NT2/D1 (cell line): ENCODE results near the gene LRRIQ4.

Source experiments
- DNase-seq: peaks from one replicate; pipeline ENCODE4 v3.0.0-alpha.2; 2011; ENCODE audit warnings: low read depth, low spot score
- H3K27me3 ChIP-seq: 2 replicates; pipeline ENCODE4 v1.6.0; 2011; ENCODE audit warnings: mild to moderate bottlenecking; ENCODE audit not compliant: insufficient read length, insufficient read depth
- H3K36me3 ChIP-seq: 2 replicates; pipeline ENCODE4 v1.6.1; 2011; ENCODE audit warnings: mild to moderate bottlenecking, low read length, mixed read lengths; ENCODE audit not compliant: insufficient read depth, insufficient read length
- H3K4me1 ChIP-seq: 2 replicates; pipeline ENCODE4 v1.5.1; 2011; ENCODE audit not compliant: insufficient read depth, insufficient read length
- H3K4me3 ChIP-seq: 2 replicates; pipeline ENCODE4 v1.5.1; 2011; ENCODE audit warnings: low read depth; ENCODE audit not compliant: insufficient read length
- H3K9ac ChIP-seq: 2 replicates; pipeline ENCODE4 v1.6.0; 2011; ENCODE audit warnings: low read depth; ENCODE audit not compliant: insufficient read length
- H3K9me3 ChIP-seq: 2 replicates; pipeline ENCODE4 v1.5.1; 2011; ENCODE audit warnings: mild to moderate bottlenecking, low read length; ENCODE audit not compliant: insufficient read depth
- SUZ12 ChIP-seq: IDR thresholded peaks from 2 replicates; pipeline ENCODE4 v1.6.1; 2011; ENCODE audit not compliant: insufficient read length, insufficient read depth; ENCODE audit errors: extremely low read depth
- YY1 ChIP-seq: IDR thresholded peaks from 2 replicates; pipeline ENCODE4 v1.6.1; 2011; ENCODE audit not compliant: insufficient read length, insufficient read depth
- ZNF274 ChIP-seq: IDR thresholded peaks from 2 replicates; pipeline ENCODE4 v1.6.1; 2011; ENCODE audit warnings: mild to moderate bottlenecking, low read depth, low read length

The LRRIQ4 gene

GRCh38 chr3:169865176-169865767 lies 52.6 kb downstream of the LRRIQ4 start:
- Histone ChIP-seq H3K4me1 (no peaks in the 10 kb centered on the region), H3K9ac (no peak overlapping the region), H3K27me3 (no peaks in the 10 kb centered on the region), H3K36me3 (no peaks in the 10 kb centered on the region), H3K4me3 (no peak overlapping the region), H3K9me3 (no peaks in the 10 kb centered on the region)
- DNase-seq = no peak
- TF ChIP-seq ZNF274 = no peak
- TF ChIP-seq SUZ12 = no peak
- no peak for TF ChIP-seq YY1

- DNase-seq = no peak
- H3K4me3 ChIP-seq = no peak overlapping the region
- no peak overlapping the region for H3K9ac ChIP-seq
- H3K27me3 ChIP-seq = no peaks in the 10 kb centered on the region
- TF ChIP-seq ZNF274 (no peak), SUZ12 (no peak), YY1 (no peak)
- H3K36me3 ChIP-seq = no peaks in the 10 kb centered on the region
- H3K9me3 ChIP-seq = no peaks in the 10 kb centered on the region
- H3K4me1 ChIP-seq = no peaks in the 10 kb centered on the region
These were observed 55.0 kb downstream of the LRRIQ4 start for GRCh38 chr3:169867584-169868210.

GRCh38 chr3:169868369-169868768 lies 55.7 kb downstream of the LRRIQ4 start:
- no peak for TF ChIP-seq SUZ12
- TF ChIP-seq ZNF274 = no peak
- TF ChIP-seq YY1 = no peak
- DNase-seq = no peak
- no peaks in the 10 kb centered on the region for H3K36me3 ChIP-seq
- no peaks in the 10 kb centered on the region for H3K9me3 ChIP-seq
- no peaks in the 10 kb centered on the region for H3K27me3 ChIP-seq
- no peak overlapping the region for H3K4me3 ChIP-seq
- no peaks in the 10 kb centered on the region for H3K4me1 ChIP-seq
- no peak overlapping the region for H3K9ac ChIP-seq

- H3K4me3 ChIP-seq = no peak within 1 kb of the TSS
- DNase-seq = no peak
These were observed 57.0 kb downstream of the LRRIQ4 start, which contains the start of gene LRRC31 for GRCh38 chr3:169869484-169870220. Gene LRRC31 (minus strand): TSS chr3:169869935. CDS start chr3:169869807, 128 bp downstream.

GRCh38 chr3:169871129-169871886 lies 58.6 kb downstream of the LRRIQ4 start:
- Histone ChIP-seq H3K4me3 (no peak overlapping the region), H3K36me3 (no peaks in the 10 kb centered on the region), H3K4me1 (no peaks in the 10 kb centered on the region), H3K9ac (no peak overlapping the region), H3K27me3 (no peaks in the 10 kb centered on the region), H3K9me3 (peaks cover 7% of the 10 kb centered on the region; the same call in 1 of the 2 replicates)
- TF ChIP-seq ZNF274 = no peak
- TF ChIP-seq YY1 = no peak
- TF ChIP-seq SUZ12 = no peak
- DNase-seq = no peak

More at GRCh38 chr3:169869484-169870220, 57.0 kb downstream of the LRRIQ4 start, which contains the start of gene LRRC31:
- H3K9ac ChIP-seq = no peak within 1 kb of the TSS
- H3K27me3 ChIP-seq = no peaks in the 10 kb centered on the region
- no peaks in the 10 kb centered on the region for H3K36me3 ChIP-seq
- no peak for TF ChIP-seq YY1
- TF ChIP-seq SUZ12 = no peak
- no peak for TF ChIP-seq ZNF274
- no peaks in the 10 kb centered on the region for H3K9me3 ChIP-seq
- no peaks in the 10 kb centered on the region for H3K4me1 ChIP-seq

GRCh38 chr3:169879013-169879557 lies 66.4 kb downstream of the LRRIQ4 start:
- H3K4me3 ChIP-seq = no peak overlapping the region

More at GRCh38 chr3:169879013-169879557, 66.4 kb downstream of the LRRIQ4 start:
- DNase-seq = no peak
- H3K9me3 ChIP-seq = peaks cover 16% of the 10 kb centered on the region; the same call in 1 of the 2 replicates
- peaks cover 3% of the 10 kb centered on the region for H3K4me1 ChIP-seq
- TF ChIP-seq ZNF274 = no peak
- TF ChIP-seq YY1 = no peak
- TF ChIP-seq SUZ12 = no peak
- H3K9ac ChIP-seq = no peak overlapping the region
- no peaks in the 10 kb centered on the region for H3K27me3 ChIP-seq
- H3K36me3 ChIP-seq = no peaks in the 10 kb centered on the region
